GM12873 (cell line): Measurements from ENCODE around the gene TRIM47.
A peak's percentile ranks its signal among the peaks of the same experiment; 100 is the strongest.

Source experiments
- CTCF ChIP-seq: IDR thresholded peaks from 2 replicates; pipeline ENCODE4 v1.5.1; 2012; ENCODE audit warnings: low read depth, mild to moderate bottlenecking, moderate library complexity, low read length, control low read depth; ENCODE audit not compliant: insufficient read depth; ENCODE audit errors: missing control alignments

Gene TRIM47

GRCh38 chr17:75861927-75862317 is 16.5 kb downstream of the TRIM47 start:
- TF ChIP-seq CTCF, result no peak

GRCh38 chr17:75856062-75856756 is 22.2 kb downstream of the TRIM47 start:
- no peak for TF ChIP-seq CTCF

- TF ChIP-seq CTCF, result peak; percentile 37
These were observed 22.9 kb downstream of the TRIM47 start, which contains the start of gene WBP2 for GRCh38 chr17:75855310-75856061. Gene WBP2, minus strand, starts transcription at chr17:75855335. Its CDS starts 38 bp downstream, at chr17:75855297.

- TF ChIP-seq CTCF, result no peak
These were observed 23.5 kb downstream of the TRIM47 start for GRCh38 chr17:75854881-75855309.

GRCh38 chr17:75854101-75854748 is 24.2 kb downstream of the TRIM47 start:
- TF ChIP-seq CTCF, result no peak

- TF ChIP-seq CTCF, result no peak
These were observed 24.9 kb downstream of the TRIM47 start for GRCh38 chr17:75853433-75853832.
